GM12878 (cell line): ENCODE data around the gene RFXANK. TPM values are rescaled to one million over a fixed set of nuclear protein-coding genes. Genes with fewer than 3 reads are reported as not detected.

ENCODE experiments used
- ATAC-seq: fragments of 200-7000 bp; cut with Tn5 transposase; 3 replicates; pipeline ENCODE4 v1.9.1; 2020; ENCODE audit warnings: mild to moderate bottlenecking, moderate library complexity
- BruUV-seq: library from RNA; stranded (reverse); fragments of 400-500 nt; replicated peaks from 2 replicates; lab custom pipeline; 2021; lab: Mats Ljungman, UMichigan
- CTCF ChIA-PET: fragments of 300-600 bp; sonication (Branson Sonifier 250); formaldehyde crosslinking; extraction: SDS; loops from one replicate; lab custom pipeline; 2021; ENCODE audit warnings: inconsistent platforms; lab: Yijun Ruan, JAX
- POLR2A ChIA-PET: fragments of 350-600 bp; formaldehyde crosslinking; extraction: SDS; loops from one replicate; lab custom pipeline; 2021; ENCODE audit warnings: inconsistent platforms; lab: Charles Lee
- RAD21 ChIA-PET: fragments of 300-600 bp; sonication (Branson Sonifier 250); formaldehyde crosslinking; loops from one replicate; lab custom pipeline; 2023; ENCODE audit warnings: antibody characterized with exemption; ENCODE audit not compliant: unreplicated experiment; lab: Charles Lee
- SMC1A ChIA-PET: fragments of 300-600 bp; sonication (Branson Sonifier 250); formaldehyde crosslinking; loops from one replicate; lab custom pipeline; 2023; ENCODE audit not compliant: unreplicated experiment, uncharacterized antibody; lab: Charles Lee
- DNase-seq: peaks from one replicate; pipeline ENCODE4 v3.0.0-alpha.2; 2011; ENCODE audit warnings: low read depth, low spot score
- FAIRE-seq: peaks from 3 replicates; lab custom pipeline; 2011; peaks lifted over from hg19 to GRCh38; lab: Jason Lieb, UNC
- H2AFZ ChIP-seq: 2 replicates; pipeline ENCODE4 v1.6.0; 2011; ENCODE audit warnings: low read depth, low read length, control low read depth; ENCODE audit not compliant: control insufficient read depth
- H3K27ac ChIP-seq: 2 replicates; pipeline ENCODE4 v1.5.1; 2011; ENCODE audit warnings: control low read depth; ENCODE audit not compliant: control insufficient read depth, insufficient read depth
- H3K27me3 ChIP-seq, 2 experiments: replicated peaks in 1 of 2; 2 replicates each; pipeline versions ENCODE4 v1.6.0 to v1.6.1; 2011; ENCODE audit warnings: low read length in 1 of 2; ENCODE audit not compliant: control insufficient read depth in 2 of 2, insufficient read depth in 2 of 2
- H3K36me3 ChIP-seq, 2 experiments: 2 replicates each; pipeline ENCODE4 v1.5.1; 2011; ENCODE audit warnings: low read length in 1 of 2; ENCODE audit not compliant: control insufficient read depth in 2 of 2, insufficient read depth in 2 of 2
- H3K4me1 ChIP-seq: 2 replicates; pipeline ENCODE4 v1.6.1; 2011; ENCODE audit warnings: mild to moderate bottlenecking, low read length, moderate library complexity, mixed read lengths; ENCODE audit not compliant: control insufficient read depth, insufficient read depth
- H3K4me2 ChIP-seq: 2 replicates; pipeline ENCODE4 v1.6.0; 2011; ENCODE audit warnings: control low read depth; ENCODE audit not compliant: control insufficient read depth, insufficient read depth
- H3K4me3 ChIP-seq: fragments of 200-600 bp; sonication (generic); 2 replicates; pipeline ENCODE4 v1.5.1; 2016
- H3K79me2 ChIP-seq: 2 replicates; pipeline ENCODE4 v1.6.0; 2011; ENCODE audit warnings: low read length; ENCODE audit not compliant: control insufficient read depth, insufficient read depth
- H3K9ac ChIP-seq: 2 replicates; pipeline ENCODE4 v1.8.0; 2011; ENCODE audit warnings: low read length, control low read depth, mixed read lengths; ENCODE audit not compliant: control insufficient read depth, insufficient read depth
- H3K9me3 ChIP-seq: replicated peaks from 3 replicates; pipeline ENCODE4 v1.5.1; 2011; ENCODE audit warnings: mild to moderate bottlenecking, low read length; ENCODE audit not compliant: control insufficient read depth, insufficient read depth
- H4K20me1 ChIP-seq: 2 replicates; pipeline ENCODE4 v1.6.0; 2011; ENCODE audit not compliant: control insufficient read depth, insufficient read depth
- ATF3 ChIP-seq: IDR thresholded peaks from 2 replicates; pipeline ENCODE4 v1.6.1; 2011; ENCODE audit warnings: low read depth, mild to moderate bottlenecking, low read length, moderate library complexity, borderline replicate concordance; ENCODE audit errors: extremely low read depth
- BACH1 ChIP-seq: fragments of 450-650 bp; IDR thresholded peaks from 2 replicates; pipeline ENCODE4 v1.6.1; 2017; ENCODE audit warnings: mild to moderate bottlenecking, borderline replicate concordance
- IKZF1 ChIP-seq: fragments of 450-650 bp; conservative IDR thresholded peaks from 2 replicates; pipeline ENCODE4 v1.6.1; 2017; ENCODE audit warnings: antibody characterized with exemption, mild to moderate bottlenecking
- JUND ChIP-seq: IDR thresholded peaks from 2 replicates; pipeline ENCODE4 v1.6.1; 2012; ENCODE audit warnings: low read depth, mild to moderate bottlenecking, low read length, improper control_type of control experiment, moderate library complexity
- KAT2A ChIP-seq: conservative IDR thresholded peaks from 2 replicates; pipeline ENCODE4 v1.6.1; 2011; ENCODE audit warnings: low read depth, low read length; ENCODE audit not compliant: control insufficient read depth
- NBN ChIP-seq: fragments of 450-650 bp; IDR thresholded peaks from 2 replicates; pipeline ENCODE4 v1.6.1; 2016
- PAX5 ChIP-seq: IDR thresholded peaks from 2 replicates; pipeline ENCODE4 v1.6.1; 2011; ENCODE audit warnings: low read depth, low read length, borderline replicate concordance
- POLR2AphosphoS2 ChIP-seq: IDR thresholded peaks from 2 replicates; pipeline ENCODE4 v1.6.1; 2011; ENCODE audit warnings: low read depth, mild to moderate bottlenecking, low read length, improper control_type of control experiment, moderate library complexity
- POU2F2 ChIP-seq: IDR thresholded peaks from 3 replicates; pipeline ENCODE4 v1.6.1; 2011; ENCODE audit warnings: low read depth, mild to moderate bottlenecking, low read length, borderline replicate concordance
- RBBP5 ChIP-seq: fragments of 200-600 bp; sonication (generic); conservative IDR thresholded peaks from 2 replicates; pipeline ENCODE4 v1.6.1; 2016
- RUNX3 ChIP-seq: IDR thresholded peaks from 2 replicates; pipeline ENCODE4 v1.6.1; 2012; ENCODE audit warnings: low read length, inconsistent platforms
- SP1 ChIP-seq: IDR thresholded peaks from one replicate; pipeline ENCODE4 v1.6.1; 2011; ENCODE audit warnings: low read depth, low read length
- SRF ChIP-seq, 2 experiments: IDR thresholded peaks; 2 replicates each; pipeline ENCODE4 v1.6.1; 2011; ENCODE audit warnings: low read depth in 2 of 2, low read length in 2 of 2, mild to moderate bottlenecking in 1 of 2, moderate library complexity in 1 of 2
- TCF3 ChIP-seq: IDR thresholded peaks from 2 replicates; pipeline ENCODE4 v1.6.1; 2012; ENCODE audit warnings: low read depth, mild to moderate bottlenecking, low read length, borderline replicate concordance; ENCODE audit not compliant: insufficient read depth
- ZNF274 ChIP-seq: IDR thresholded peaks from one replicate; pipeline ENCODE4 v1.8.0; 2011; ENCODE audit not compliant: insufficient read length, insufficient read depth
- ZNF592 ChIP-seq: fragments of 450-650 bp; IDR thresholded peaks from 2 replicates; pipeline ENCODE4 v1.6.1; 2017; ENCODE audit warnings: mild to moderate bottlenecking, moderate library complexity
- ZZZ3 ChIP-seq: IDR thresholded peaks from 2 replicates; pipeline ENCODE4 v1.6.1; 2011; ENCODE audit warnings: low read depth; ENCODE audit not compliant: control insufficient read depth, insufficient read length
- WGBS: methylation state at CpG from one replicate; pipeline ENCODE4 v1.1.6; 2016; ENCODE audit warnings: low lambda C conversion rate; ENCODE audit not compliant: insufficient replicate concordance, insufficient coverage; ENCODE audit errors: missing lambda C conversion rate; 5-methylcytosine and 5-hydroxymethylcytosine counted together
- in situ Hi-C: fragments of 300-500 bp; cut with MboI; formaldehyde crosslinking; loops from 9 replicates; pipeline ENCODE4 v1.14.3; 2018; ENCODE audit warnings: mixed read lengths
- intact Hi-C: fragments of 100-400 bp; cut with micrococcal nuclease; formaldehyde crosslinking; loops from one replicate; pipeline ENCODE4 v1.14.2; 2022; ENCODE audit not compliant: unreplicated experiment
- polyA plus RNA-seq, 11 experiments: library from polyadenylated mRNA; depleted of rRNA in 4 of 11; unstranded in 6 of 11; stranded (reverse) in 5 of 11; fragments of >200 nt; fragmentation: Nextera tagmentation in 4 of 11; fragmentation: Illumina TruSeq in 1 of 11; extraction: Ambion mirVana in 4 of 11; extraction: Trizol in 1 of 11; gene quantifications; 1 replicate in 1 of 11; 2 replicates in 10 of 11; pipeline versions ENCODE4 v1.2.1 to v1.2.3, GENCODE V29; 2011 to 2016; ENCODE audit warnings: inconsistent platforms in 2 of 11, missing spikeins in 2 of 11, low read depth in 1 of 11
- total RNA-seq, 4 experiments: library from RNA; depleted of rRNA in 3 of 4; stranded (reverse); fragments of >200 nt in 3 of 4; fragmentation: Illumina TruSeq in 1 of 4; extraction: Trizol in 1 of 4; gene quantifications; 2 replicates each; pipeline versions ENCODE4 v1.2.1 to v1.2.3, GENCODE V29; 2013 to 2021
- TF ChIP-seq, protein P1 (sequence below): fragments of 450-650 bp; IDR thresholded peaks from 2 replicates; pipeline ENCODE4 v1.6.1; 2016; ENCODE audit warnings: mild to moderate bottlenecking
- TF ChIP-seq, protein P2 (sequence below): IDR thresholded peaks from 2 replicates; pipeline ENCODE4 v1.6.1; 2012; ENCODE audit warnings: low read depth, low read length, improper control_type of control experiment

The RFXANK gene
- total and polyA plus RNA-seq, 10 of the 15 experiments (the other 5 are each of a cell fraction or from before 2014, with no cell fraction given), result 70.8 to 125 (median 95.7) TPM

GRCh38 chr19:19232261-19232721 lies 40.2 kb downstream of the RFXANK start:
- in situ Hi-C loops (no loop called here), intact Hi-C loops (no loop called here)
- ChIA-PET POLR2A (no interaction called here), CTCF (no interaction called here), SMC1A (no interaction called here), RAD21 (no interaction called here)
- Histone ChIP-seq H3K79me2 (no peaks in the 10 kb centered on the region), H3K27ac (no peak overlapping the region), H2AFZ (no peak overlapping the region), H3K36me3 (no peaks in the 10 kb centered on the region), H3K9me3 (peaks cover 11% of the 10 kb centered on the region; the same call in 2 of the 3 replicates), H3K4me2 (no peak overlapping the region), H3K4me3 (no peak overlapping the region), H3K4me1 (no peaks in the 10 kb centered on the region), H4K20me1 (no peaks in the 10 kb centered on the region), H3K27me3 (no peaks in the 10 kb centered on the region; a peak in 1 of 4 replicates), H3K9ac (no peak overlapping the region)
- DNase-seq (no peak), FAIRE-seq (no peak), ATAC-seq (no peak)
- BruUV-seq, result no TSS peak
- no peak for TF ChIP-seq ZNF274
- no peak for TF ChIP-seq ZNF592
- TF ChIP-seq, protein P1, sequence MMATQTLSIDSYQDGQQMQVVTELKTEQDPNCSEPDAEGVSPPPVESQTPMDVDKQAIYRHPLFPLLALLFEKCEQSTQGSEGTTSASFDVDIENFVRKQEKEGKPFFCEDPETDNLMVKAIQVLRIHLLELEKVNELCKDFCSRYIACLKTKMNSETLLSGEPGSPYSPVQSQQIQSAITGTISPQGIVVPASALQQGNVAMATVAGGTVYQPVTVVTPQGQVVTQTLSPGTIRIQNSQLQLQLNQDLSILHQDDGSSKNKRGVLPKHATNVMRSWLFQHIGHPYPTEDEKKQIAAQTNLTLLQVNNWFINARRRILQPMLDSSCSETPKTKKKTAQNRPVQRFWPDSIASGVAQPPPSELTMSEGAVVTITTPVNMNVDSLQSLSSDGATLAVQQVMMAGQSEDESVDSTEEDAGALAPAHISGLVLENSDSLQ, result no peak
- no peak for TF ChIP-seq SP1
- no peak for TF ChIP-seq ATF3
- TF ChIP-seq SRF (IDR thresholded peaks at IDR 0.05; ENCODE audit: low read depth in 2 of 2, low read length in 2 of 2), result no peak
- TF ChIP-seq TCF3, result no peak
- TF ChIP-seq POU2F2, result no peak
- no peak for TF ChIP-seq RBBP5
- no peak for TF ChIP-seq POLR2AphosphoS2
- no peak for TF ChIP-seq NBN
- no peak for TF ChIP-seq ZZZ3
- TF ChIP-seq BACH1, result no peak
- no peak for TF ChIP-seq KAT2A
- TF ChIP-seq RUNX3, result no peak
- TF ChIP-seq PAX5, result no peak
- TF ChIP-seq JUND, result no peak
- TF ChIP-seq IKZF1, result no peak
- TF ChIP-seq, protein P2, sequence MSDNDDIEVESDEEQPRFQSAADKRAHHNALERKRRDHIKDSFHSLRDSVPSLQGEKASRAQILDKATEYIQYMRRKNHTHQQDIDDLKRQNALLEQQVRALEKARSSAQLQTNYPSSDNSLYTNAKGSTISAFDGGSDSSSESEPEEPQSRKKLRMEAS, result no peak
- 37% methylated on average over 19 of the region's 19 CpGs for WGBS
